HG03460 (cell line): ENCODE results near the gene PLXND1.

Experiments used
- ATAC-seq: cut with Tn5 transposase; IDR thresholded peaks from one replicate; pipeline ENCODE4 v1.9.1; 2021; ENCODE audit not compliant: unreplicated experiment

Gene PLXND1

DNA sequence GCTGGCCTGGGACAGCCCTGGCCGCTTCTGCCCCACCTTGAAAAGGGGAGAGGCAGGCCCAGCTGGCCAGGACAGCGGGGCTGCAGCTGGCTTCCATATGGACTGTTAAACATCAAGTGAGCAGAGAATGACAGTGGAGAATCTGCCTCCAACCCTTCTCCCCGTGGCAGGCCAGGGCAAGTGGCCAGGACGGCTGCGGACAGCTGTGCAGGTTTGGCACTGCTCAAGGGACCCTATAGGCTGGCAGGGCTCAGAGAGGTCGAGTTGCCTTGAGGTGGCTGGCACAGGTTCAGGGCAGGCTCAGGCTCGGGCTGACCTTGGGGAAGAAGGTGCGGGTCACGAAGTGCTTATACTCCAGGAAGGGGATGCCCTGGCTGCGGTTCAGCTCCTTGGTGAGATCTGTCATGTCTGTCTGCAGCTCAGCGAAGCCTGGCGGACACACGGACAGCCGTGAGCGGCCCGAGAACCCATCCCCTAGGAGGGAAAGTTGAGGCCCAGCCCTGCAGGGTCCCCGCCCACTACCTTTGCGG is 39.2 kb downstream of the PLXND1 start:
- ATAC-seq, result no peak

- ATAC-seq, result no peak
These were observed 40.6 kb downstream of the PLXND1 start for GRCh38 chr3:129565902-129566301.

- ATAC-seq, result no peak
These were observed 41.4 kb downstream of the PLXND1 start for GRCh38 chr3:129564981-129565644.

DNA sequence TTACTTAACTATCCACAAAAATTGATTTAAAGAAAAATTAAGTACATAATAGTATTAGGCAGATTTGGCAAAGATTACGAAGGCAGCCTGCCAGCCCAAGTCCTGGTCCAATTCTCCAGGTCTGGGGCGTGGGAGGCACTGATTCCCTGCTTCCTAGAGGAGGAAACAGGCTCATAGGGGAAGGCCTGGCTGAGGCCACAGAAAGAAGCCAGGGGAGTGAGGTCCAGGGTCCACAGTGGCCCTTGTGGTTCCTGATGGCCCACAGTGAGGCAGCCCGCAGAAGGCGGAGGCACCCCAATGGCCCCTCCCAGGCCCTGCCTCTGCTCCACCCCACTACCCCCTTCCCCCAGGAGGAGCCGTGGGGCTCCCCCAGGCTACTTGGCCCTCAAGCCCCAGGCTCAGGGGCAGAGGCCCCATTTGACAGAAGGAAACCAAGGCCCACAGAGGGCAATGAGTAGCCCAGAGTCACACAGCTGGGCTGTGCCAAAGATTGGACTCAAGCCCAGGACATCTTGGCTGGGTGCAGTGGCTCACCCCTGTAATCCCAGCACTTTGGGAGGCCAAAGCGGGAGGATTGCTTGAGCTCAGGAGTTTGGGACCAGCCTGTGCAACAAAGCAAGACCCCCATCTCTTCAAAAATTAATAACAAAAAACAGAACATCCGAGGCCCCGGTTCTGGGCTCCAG is 42.5 kb downstream of the PLXND1 start:
- ATAC-seq, result no peak

GRCh38 chr3:129563332-129563731 is 43.1 kb downstream of the PLXND1 start:
- no peak for ATAC-seq

DNA sequence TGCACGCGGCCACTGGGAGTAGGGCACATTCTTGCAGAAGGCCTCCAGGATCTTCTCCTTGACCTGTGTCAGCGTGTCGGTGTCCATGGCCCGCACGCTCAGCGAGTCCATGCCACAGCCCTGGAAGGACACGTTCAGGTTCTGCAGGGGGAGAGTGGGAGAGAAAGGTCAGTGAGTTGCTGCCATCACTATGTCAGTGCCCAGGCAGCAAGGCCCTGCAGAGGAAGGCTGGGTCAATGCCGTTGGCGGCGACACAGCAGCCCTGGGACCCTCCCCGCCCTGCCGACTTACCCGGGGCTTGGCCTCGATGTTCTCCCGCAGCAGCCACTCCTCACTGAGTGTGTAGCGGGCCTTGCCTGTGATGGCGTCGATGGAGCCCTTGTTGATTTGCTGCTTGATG is 43.7 kb downstream of the PLXND1 start:
- ATAC-seq, result no peak

DNA sequence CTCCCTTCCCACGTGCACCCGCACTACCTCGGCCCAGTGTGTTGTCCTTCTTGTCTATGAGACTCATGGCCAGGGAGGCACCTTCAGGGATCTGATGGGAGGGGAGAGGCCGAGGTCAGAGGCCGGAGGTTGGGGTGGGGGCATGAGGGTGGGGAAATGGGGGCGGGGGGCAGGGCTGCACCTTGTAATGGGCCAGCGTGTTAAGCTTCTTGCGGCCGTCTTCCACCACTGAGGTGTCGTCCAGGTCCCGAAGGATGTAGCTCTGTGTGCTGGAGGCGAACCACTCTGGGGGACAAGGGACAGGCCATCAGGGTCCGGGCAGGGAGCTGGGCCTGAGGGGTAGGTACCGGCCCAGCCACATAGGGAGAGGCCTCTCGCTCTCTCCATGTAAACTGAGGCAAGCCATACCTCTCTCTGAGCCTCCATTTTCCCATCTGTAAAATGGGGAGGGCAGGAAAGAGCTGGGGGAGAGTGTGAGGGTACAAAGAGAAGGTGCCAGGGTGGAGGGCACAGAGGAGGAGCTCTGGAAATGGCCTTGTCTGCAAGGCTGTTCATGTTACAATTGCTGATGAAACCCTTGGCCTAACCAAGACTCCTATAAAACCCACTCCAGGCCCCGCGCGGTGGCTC is 44.7 kb downstream of the PLXND1 start:
- no peak for ATAC-seq

GRCh38 chr3:129560911-129561594 is 45.4 kb downstream of the PLXND1 start:
- no peak for ATAC-seq

DNA sequence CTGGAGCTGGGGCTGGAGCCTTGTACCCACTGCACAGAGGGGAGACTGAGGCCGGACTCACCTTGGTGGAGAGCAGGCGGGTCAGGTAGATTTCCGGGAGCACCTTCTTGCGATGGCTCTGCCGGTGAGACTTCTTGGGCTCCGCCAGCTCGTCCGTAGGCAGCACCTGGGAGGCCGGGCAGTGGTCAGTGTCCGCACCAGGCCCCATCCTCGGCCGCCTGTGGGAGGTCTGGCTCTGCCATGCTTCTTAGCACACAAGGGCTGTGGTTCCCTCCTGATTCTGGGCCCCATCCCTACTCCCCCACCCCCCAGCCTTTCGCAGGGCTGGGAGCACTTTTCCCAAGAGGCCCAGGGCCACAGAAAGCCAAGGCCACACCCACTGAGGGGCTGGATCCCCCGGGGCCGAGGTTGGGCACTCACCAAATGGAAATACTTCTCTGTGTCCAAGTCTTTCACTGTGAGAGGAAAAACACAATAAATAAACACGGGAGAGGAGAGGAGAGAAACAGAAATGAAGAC is 46.1 kb downstream of the PLXND1 start:
- no peak for ATAC-seq

DNA sequence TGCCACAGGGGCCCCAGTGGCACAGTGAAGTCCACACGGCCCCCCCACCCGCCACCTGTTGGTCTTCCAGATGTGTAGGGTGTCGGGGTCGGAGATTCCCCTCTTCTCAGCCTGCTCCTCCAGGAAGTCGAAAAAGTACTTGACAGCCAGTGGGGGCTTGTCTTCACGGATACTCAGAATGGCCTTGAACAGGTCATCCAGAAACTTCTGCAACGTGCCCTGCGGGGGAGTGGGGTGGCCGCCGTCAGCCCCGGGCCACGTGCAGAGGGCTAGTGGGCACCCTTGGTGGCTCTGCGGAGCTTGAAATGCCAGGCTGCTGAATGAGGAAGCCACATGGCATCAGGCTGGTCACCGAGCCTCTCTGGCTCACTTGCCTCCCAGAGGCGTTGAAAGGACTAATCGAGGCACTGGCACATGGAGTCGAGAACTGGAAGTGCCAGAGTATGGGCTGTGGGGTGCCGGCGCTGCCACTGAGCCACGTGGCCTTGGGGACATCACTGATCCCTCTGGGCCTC is 46.9 kb downstream of the PLXND1 start:
- no peak for ATAC-seq

DNA sequence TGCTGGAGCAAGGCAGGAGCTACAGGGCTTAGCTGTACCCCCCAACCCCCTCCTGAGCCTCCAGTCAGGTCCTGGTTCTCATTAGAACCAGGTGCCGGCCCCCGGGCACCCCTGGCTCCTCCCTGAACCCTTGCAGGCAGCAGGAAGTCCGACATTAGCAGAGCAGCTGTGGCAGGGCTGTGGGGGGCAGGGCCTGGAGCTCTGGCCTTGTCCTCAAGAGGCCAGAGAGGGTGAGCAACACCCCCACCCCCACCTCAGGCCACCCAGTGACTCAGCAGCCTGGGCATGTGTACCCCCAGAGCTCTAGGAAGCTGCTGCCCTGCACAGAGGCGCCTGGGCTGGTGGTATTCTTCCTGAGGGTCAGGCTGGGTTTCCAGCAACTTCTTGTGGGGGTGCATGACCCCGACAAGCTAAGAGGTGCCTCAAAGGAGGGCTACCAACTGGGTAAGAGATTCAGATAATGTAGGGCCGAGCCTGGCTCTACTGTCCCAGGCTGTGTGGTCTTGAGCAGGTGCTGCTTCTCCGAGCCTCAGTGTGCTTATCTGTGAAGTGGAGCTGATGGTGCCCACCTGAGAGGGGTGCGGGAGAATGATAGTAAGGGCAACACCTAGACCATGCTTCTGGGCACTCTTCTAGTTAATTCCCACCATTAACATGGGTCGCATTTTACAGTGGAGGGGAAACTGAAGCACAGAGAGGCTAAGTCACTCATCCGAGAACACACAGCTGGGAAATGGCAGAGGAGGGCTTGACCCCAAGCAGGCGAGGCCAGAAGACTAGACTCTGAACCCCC is 47.5 kb downstream of the PLXND1 start:
- no peak for ATAC-seq

- no peak for ATAC-seq
These were observed 48.2 kb downstream of the PLXND1 start for GRCh38 chr3:129558081-129558771.

GRCh38 chr3:129557548-129557894 is 49.0 kb downstream of the PLXND1 start:
- no peak for ATAC-seq

- no peak for ATAC-seq
These were observed 49.5 kb downstream of the PLXND1 start for GRCh38 chr3:129556890-129557547.

DNA sequence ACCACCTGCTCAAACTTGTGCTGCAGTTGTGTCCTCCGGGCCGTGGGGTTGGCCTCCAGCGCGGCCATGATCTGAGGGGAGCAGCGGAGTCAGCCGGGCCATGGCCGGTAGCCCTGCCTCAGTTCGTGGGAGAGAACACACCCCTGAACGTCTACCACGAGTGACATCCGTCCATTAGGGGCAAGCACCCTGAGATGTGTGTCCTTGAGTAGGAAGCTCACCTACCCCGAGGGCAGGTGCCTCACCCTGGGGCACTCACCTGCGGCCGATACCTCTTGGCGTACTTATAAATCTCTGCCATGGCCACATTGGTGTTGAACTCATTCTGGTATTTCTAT is 50.1 kb downstream of the PLXND1 start:
- ATAC-seq, result no peak

GRCh38 chr3:129555616-129556357 is 50.7 kb downstream of the PLXND1 start:
- ATAC-seq, result no peak

DNA sequence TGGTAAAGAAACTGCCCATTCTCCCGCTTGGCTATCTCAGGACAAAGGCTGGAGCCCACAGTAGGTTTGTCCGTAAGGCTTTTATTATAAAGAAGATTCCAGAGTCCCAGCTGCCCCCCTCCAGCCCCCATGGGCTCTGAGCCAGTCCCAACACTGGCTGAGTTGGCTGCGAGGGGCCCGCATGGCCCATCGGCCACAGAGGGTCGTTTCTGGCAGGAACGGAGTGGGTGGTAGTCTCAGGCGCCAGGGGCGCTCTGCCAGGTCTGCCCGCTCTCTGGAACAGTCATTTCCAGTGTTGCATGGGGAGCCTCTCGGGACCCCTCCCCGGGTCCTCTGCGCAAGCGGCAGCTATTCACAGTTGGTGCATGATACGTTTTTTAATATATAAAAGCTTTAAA is 51.3 kb downstream of the PLXND1 start:
- no peak for ATAC-seq

- no peak for ATAC-seq
These were observed 51.9 kb downstream of the PLXND1 start for GRCh38 chr3:129554356-129555152.
